Neural progenitor cell (in vitro differentiated cells): ENCODE measurements around the gene AVEN.
"Not testable (repeated sequence)": the region's sequence is repeated elsewhere in the genome, so short reads cannot be mapped to it uniquely, and the experiment has no call there.

ENCODE experiments used
- EZH2 ChIP-seq: fragments of 200-600 bp; sonication (generic); IDR thresholded peaks from 2 replicates; pipeline ENCODE4 v1.6.1; 2017; ENCODE audit warnings: antibody characterized with exemption, mild to moderate bottlenecking, moderate library complexity
- EZH2phosphoT487 ChIP-seq: fragments of 200-600 bp; sonication (generic); IDR thresholded peaks from 2 replicates; pipeline ENCODE4 v1.6.1; 2017; ENCODE audit warnings: antibody characterized with exemption
- TF ChIP-seq, protein P1 (sequence below): fragments of 200-600 bp; sonication (generic); IDR thresholded peaks from 2 replicates; pipeline ENCODE4 v1.5.1; 2017; ENCODE audit warnings: antibody characterized with exemption, mild to moderate bottlenecking

GRCh38 chr15:34050385-34050784 lies 11.4 kb upstream of the AVEN start:
- TF ChIP-seq, protein P1, sequence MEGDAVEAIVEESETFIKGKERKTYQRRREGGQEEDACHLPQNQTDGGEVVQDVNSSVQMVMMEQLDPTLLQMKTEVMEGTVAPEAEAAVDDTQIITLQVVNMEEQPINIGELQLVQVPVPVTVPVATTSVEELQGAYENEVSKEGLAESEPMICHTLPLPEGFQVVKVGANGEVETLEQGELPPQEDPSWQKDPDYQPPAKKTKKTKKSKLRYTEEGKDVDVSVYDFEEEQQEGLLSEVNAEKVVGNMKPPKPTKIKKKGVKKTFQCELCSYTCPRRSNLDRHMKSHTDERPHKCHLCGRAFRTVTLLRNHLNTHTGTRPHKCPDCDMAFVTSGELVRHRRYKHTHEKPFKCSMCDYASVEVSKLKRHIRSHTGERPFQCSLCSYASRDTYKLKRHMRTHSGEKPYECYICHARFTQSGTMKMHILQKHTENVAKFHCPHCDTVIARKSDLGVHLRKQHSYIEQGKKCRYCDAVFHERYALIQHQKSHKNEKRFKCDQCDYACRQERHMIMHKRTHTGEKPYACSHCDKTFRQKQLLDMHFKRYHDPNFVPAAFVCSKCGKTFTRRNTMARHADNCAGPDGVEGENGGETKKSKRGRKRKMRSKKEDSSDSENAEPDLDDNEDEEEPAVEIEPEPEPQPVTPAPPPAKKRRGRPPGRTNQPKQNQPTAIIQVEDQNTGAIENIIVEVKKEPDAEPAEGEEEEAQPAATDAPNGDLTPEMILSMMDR = not testable (repeated sequence)
- not testable (repeated sequence) for TF ChIP-seq EZH2, EZH2phosphoT487
